SK-N-MC (cell line): Measurements from ENCODE around the gene BRI3.

ENCODE experiments used
- DNase-seq: peaks from one replicate; pipeline ENCODE4 v3.0.0-alpha.2; 2011; ENCODE audit warnings: low read depth, low spot score
- H3K27ac ChIP-seq: fragments of 200-600 bp; sonication (generic); 2 replicates; pipeline ENCODE4 v1.5.1; 2016; ENCODE audit warnings: mixed run types
- H3K36me3 ChIP-seq: fragments of 200-600 bp; sonication (generic); 2 replicates; pipeline ENCODE4 v1.6.1; 2017; ENCODE audit warnings: antibody characterized with exemption, low read length, mixed read lengths; ENCODE audit not compliant: insufficient read depth
- H3K4me3 ChIP-seq: fragments of 200-600 bp; sonication (generic); 2 replicates; pipeline ENCODE4 v1.5.1; 2016
- H3K9ac ChIP-seq: fragments of 200-600 bp; sonication (generic); 2 replicates; pipeline ENCODE4 v1.8.0; 2017; ENCODE audit warnings: mixed run types, mixed read lengths; ENCODE audit not compliant: insufficient read length
- H3K9me3 ChIP-seq: fragments of 200-600 bp; sonication (generic); 2 replicates; pipeline ENCODE4 v1.6.1; 2017; ENCODE audit warnings: low read depth, mild to moderate bottlenecking, antibody characterized with exemption, low read length, moderate library complexity, mixed read lengths
- EZH2 ChIP-seq: fragments of 200-600 bp; sonication (generic); IDR thresholded peaks from one replicate; pipeline ENCODE4 v1.6.1; 2017; ENCODE audit warnings: antibody characterized with exemption
- FOXP2 ChIP-seq: optimal IDR thresholded peaks from 2 replicates; pipeline ENCODE3; 2011; ENCODE audit warnings: mild to moderate bottlenecking, moderate library complexity; ENCODE audit not compliant: insufficient read depth; ENCODE audit errors: extremely low read length, control extremely low read depth
- POLR2AphosphoS5 ChIP-seq: IDR thresholded peaks from 2 replicates; pipeline ENCODE4 v1.6.1; 2012; ENCODE audit warnings: mild to moderate bottlenecking, low read depth, low read length, borderline replicate concordance

The BRI3 gene, protein sequence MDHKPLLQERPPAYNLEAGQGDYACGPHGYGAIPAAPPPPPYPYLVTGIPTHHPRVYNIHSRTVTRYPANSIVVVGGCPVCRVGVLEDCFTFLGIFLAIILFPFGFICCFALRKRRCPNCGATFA

GRCh38 chr7:98280791-98281756 is at the start of gene BRI3:
TSS of gene BRI3 (plus strand) at chr7:98281686. CDS start at chr7:98281796, 110 bp downstream.
- DNase-seq = no peak
- Histone ChIP-seq H3K4me3 (peak within 1 kb of the TSS; percentile 88), H3K9me3 (no peaks in the 10 kb centered on the region), H3K27ac (no peak within 1 kb of the TSS), H3K36me3 (peaks cover 15% of the 10 kb centered on the region; the same call in 1 of the 2 replicates), H3K9ac (peak within 1 kb of the TSS; percentile 88)
- TF ChIP-seq EZH2 (no peak), POLR2AphosphoS5 (peak; percentile 65)

DNA sequence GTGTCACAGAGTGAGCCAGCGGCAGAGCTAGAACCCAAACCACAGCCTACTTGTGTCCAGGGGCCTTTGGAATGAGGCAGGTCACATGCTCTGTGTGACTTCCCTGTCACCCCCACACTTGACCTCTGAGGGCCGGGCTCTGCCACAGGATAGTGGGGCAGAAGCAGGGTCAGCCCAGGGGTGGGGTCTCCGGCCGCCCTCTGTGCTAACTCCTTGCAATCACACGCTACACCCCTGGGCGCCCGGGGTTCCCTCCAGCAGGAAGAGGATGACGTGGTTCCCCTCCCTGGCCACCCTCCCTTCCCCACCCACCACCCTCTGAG is 49.3 kb upstream of the BRI3 start:
- DNase-seq = no peak
- H3K36me3 ChIP-seq = no peaks in the 10 kb centered on the region
- H3K4me3 ChIP-seq = no peak overlapping the region
- no peak overlapping the region for H3K9ac ChIP-seq
- H3K9me3 ChIP-seq = no peaks in the 10 kb centered on the region
- no peak overlapping the region for H3K27ac ChIP-seq
- no peak for TF ChIP-seq POLR2AphosphoS5
- no peak for TF ChIP-seq FOXP2

DNA sequence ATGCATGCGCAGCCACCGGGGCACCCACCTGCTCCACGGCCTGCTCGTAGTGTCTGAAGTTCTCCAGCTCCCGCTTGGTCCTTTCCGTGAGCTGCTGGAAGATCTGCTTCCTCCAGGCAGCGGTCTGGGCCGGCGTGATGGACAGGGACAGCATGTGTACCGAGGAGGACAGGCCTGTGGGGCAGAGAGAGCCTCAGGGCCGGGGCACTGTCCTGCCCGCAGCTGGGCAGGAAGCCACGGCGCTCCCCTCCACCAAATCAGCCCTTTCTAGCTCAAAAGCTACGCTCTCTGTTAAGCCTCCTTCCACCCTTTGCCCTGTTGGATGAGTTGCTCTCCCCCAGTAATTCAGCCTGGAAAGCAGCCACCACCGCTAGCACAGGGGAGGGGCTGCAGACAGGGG is 48.7 kb upstream of the BRI3 start:
- H3K9ac ChIP-seq = no peak overlapping the region
- no peaks in the 10 kb centered on the region for H3K9me3 ChIP-seq
- TF ChIP-seq EZH2 = no peak
- TF ChIP-seq FOXP2 = no peak
- no peak for TF ChIP-seq POLR2AphosphoS5
- H3K4me3 ChIP-seq = no peak overlapping the region
- no peaks in the 10 kb centered on the region for H3K36me3 ChIP-seq
- DNase-seq = no peak
- H3K27ac ChIP-seq = no peak overlapping the region

DNA sequence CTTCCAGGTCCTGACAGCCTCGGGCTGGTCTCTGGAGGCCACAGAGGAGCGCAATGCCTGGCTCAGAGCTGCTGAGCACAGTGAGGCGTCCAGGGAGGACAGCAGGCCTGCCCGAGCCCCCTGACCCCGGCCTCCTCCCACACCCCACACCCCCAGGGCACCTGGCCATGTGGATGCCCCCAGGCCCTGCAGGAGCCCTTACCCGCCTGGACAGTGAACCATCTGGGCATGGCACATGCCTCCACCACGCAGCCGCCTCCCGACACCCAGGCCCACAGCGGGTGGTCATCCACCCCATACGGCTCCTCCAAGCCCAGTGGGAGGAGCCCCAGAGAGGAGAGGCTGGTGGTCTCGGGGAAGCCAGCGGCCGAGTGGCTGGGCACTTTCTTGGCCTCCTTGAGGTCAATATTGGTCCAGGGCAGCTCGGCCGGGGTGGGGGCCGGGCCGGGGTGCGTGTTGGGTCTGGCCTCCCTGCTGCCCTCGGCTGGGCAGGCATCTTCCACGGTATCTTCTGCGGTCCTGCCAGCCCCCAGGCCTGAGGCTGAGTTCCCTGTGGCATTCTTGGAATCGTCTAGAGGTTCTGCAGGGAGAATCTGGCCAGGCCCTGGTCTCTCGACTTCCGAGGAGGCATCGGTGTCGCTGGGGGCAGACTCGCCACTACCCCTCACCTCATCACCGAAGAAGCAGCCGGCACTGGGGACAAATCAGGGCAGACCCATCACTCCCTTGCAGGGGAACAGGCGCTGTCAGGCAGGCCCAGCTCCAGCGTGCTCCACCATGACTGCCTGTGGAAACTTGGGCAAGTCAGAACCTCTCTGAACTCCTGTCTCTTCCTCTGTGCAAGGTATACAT is 48.0 kb upstream of the BRI3 start:
- Histone ChIP-seq H3K9ac (no peak overlapping the region), H3K9me3 (no peaks in the 10 kb centered on the region), H3K4me3 (no peak overlapping the region), H3K36me3 (no peaks in the 10 kb centered on the region), H3K27ac (no peak overlapping the region)
- no peak for TF ChIP-seq EZH2
- no peak for DNase-seq

DNA sequence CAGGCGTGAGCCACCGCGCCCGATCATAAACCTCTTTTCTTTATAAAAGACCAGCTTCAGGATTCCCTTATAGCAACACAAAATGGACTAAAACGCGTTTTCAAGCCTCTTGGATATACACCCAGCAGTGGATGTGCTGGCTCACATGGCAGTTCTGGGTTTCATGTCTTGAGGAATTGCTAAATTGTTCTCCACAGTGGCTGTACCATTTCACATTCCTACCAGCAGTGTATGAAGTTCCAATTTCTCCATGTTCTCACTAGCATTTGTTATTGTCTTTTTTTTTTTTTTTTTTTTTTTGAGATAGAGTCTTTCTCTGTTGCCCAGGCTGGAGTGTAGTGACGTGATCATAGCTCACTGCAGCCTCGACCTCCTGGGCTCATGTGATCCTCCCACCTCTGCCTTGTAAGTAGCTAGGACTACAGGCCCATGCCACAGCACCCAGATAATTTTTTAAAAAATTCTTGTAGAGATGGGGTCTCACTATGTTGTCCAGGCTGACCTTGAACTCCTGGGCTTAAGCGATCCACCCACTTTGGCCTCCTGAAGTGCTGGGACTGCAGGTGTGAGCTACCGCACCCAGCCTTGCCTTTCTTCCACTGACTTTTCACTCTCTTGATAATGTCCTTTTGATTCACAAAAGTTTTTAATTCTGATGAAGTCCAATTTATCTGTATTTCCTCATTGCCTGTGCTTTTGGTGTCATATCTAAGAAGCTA is 46.9 kb upstream of the BRI3 start:
- Histone ChIP-seq H3K9me3 (no peaks in the 10 kb centered on the region), H3K27ac (no peak overlapping the region), H3K9ac (no peak overlapping the region), H3K4me3 (no peak overlapping the region), H3K36me3 (no peaks in the 10 kb centered on the region)
- no peak for TF ChIP-seq POLR2AphosphoS5
- no peak for TF ChIP-seq EZH2
- TF ChIP-seq FOXP2 = no peak
- DNase-seq = no peak

DNA sequence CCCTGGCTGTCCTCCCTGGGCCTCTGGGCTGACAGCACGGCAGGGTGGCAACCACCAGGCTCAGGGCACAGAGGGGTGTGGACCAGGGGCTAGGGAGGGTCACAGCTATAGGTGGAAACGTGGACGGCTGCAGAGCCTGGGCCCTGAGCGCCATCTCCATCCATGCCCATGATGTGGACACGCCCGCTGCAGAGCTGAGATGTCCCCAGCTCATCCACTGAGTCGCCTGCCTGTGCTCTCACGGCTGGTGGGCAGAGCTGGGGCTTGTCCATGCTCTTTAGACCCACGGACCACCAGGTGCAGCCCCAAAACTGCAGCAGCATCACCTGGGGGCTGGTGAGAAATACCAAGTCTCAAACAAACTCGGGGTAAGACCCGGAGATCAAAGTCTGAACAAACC is 45.6 kb upstream of the BRI3 start:
- no peak overlapping the region for H3K9ac ChIP-seq
- DNase-seq = no peak
- no peaks in the 10 kb centered on the region for H3K9me3 ChIP-seq
- TF ChIP-seq POLR2AphosphoS5 = no peak
- no peak for TF ChIP-seq FOXP2
- TF ChIP-seq EZH2 = no peak
- H3K4me3 ChIP-seq = no peak overlapping the region
- H3K27ac ChIP-seq = no peak overlapping the region
- H3K36me3 ChIP-seq = no peaks in the 10 kb centered on the region

GRCh38 chr7:98236355-98237185 is 44.9 kb upstream of the BRI3 start:
- Histone ChIP-seq H3K9ac (no peak overlapping the region), H3K4me3 (no peak overlapping the region), H3K36me3 (no peaks in the 10 kb centered on the region), H3K9me3 (no peaks in the 10 kb centered on the region), H3K27ac (no peak overlapping the region)
- TF ChIP-seq FOXP2 = no peak
- TF ChIP-seq EZH2 = no peak
- no peak for TF ChIP-seq POLR2AphosphoS5
- no peak for DNase-seq

DNA sequence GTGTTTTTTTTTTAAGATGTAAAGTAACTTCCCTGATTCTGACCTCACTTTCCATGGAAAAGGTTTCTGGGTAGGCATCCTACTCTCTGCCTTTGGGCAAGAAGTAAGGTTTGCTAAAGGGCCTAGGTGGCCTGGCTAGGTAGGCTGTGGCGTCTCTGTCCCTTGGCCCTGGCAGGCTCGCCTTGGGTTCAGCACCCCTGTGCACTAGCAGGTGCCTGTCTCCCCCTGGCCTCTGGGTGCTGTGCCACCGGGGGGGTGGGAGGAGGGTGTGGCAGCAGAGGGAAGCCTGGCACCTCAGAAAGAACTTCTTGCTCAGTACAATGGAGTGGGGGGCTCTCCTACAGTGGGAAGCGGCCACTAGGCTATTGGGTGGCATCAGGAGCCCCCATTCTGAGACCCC is 43.4 kb upstream of the BRI3 start:
- H3K27ac ChIP-seq = no peak overlapping the region
- TF ChIP-seq EZH2 (no peak), FOXP2 (no peak), POLR2AphosphoS5 (no peak)
- H3K9ac ChIP-seq = no peak overlapping the region
- no peak for DNase-seq
- no peaks in the 10 kb centered on the region for H3K36me3 ChIP-seq
- H3K4me3 ChIP-seq = no peak overlapping the region
- no peaks in the 10 kb centered on the region for H3K9me3 ChIP-seq
